ENCODE results near the gene ZNF787.

ZNF787 gene

GRCh38 chr19:56097306-56097705 is 23.8 kb downstream of the ZNF787 start:
- Histone ChIP-seq H3K23ac (ENCODE audit: low read length) (no peak overlapping the region), H2BK120ac (ENCODE audit: insufficient read depth, low read length, poor library complexity) (no peak overlapping the region), H3K14ac (ENCODE audit: low read length) (no peak overlapping the region), H4K91ac (ENCODE audit: low read depth, low read length) (no peak overlapping the region), H2BK12ac (ENCODE audit: low read length) (no peak overlapping the region), H2BK5ac (ENCODE audit: low read depth, low read length, poor library complexity) (no peak overlapping the region), H3K18ac (ENCODE audit: low read length) (no peak overlapping the region), H4K8ac (ENCODE audit: low read depth, low read length) (no peak overlapping the region), H3K4ac (ENCODE audit: low read depth, low read length) (no peak overlapping the region), H3K27ac (ENCODE audit: low read depth, low read length) (no peak overlapping the region), H3K9ac (ENCODE audit: low read length) (no peak overlapping the region), H4K12ac (ENCODE audit: low read depth, low read length) (no peak overlapping the region), H3K36me3 (ENCODE audit: control insufficient read depth in 1 of 2, insufficient read depth in 2 of 2, low read length in 2 of 2) (peaks cover 60 to 66% of the 10 kb centered on the region in 2 experiments), H3K79me1 (ENCODE audit: low read length) (no peaks in the 10 kb centered on the region), H3K27me3 (ENCODE audit: insufficient read depth, low read length) (no peaks in the 10 kb centered on the region), H3K4me2 (ENCODE audit: low read length) (no peak overlapping the region), H2AK5ac (ENCODE audit: low read length) (no peak overlapping the region), H2AFZ (ENCODE audit: insufficient read depth, low read length, poor library complexity) (no peak overlapping the region), H3K4me3 (ENCODE audit: low read depth, low read length) (no peak overlapping the region), H3K9me3 (ENCODE audit: insufficient read depth, low read depth, low read length) (peaks cover 6% of the 10 kb centered on the region), H3K79me2 (ENCODE audit: control insufficient read depth, insufficient read depth, low read length, poor library complexity) (no peaks in the 10 kb centered on the region), H3K4me1 (ENCODE audit: control insufficient read depth in 1 of 2, insufficient read depth in 2 of 2, low read length in 2 of 2) (no peaks in the 10 kb centered on the region)
- WGBS (ENCODE audit: extremely low coverage, insufficient coverage, insufficient read length), result no CpG with 5 or more reads among the region's 23 CpGs
- no peak for DNase-seq

GRCh38 chr19:56096665-56097064 is 24.4 kb downstream of the ZNF787 start:
- no peak overlapping the region for H4K12ac ChIP-seq (ENCODE audit: low read depth, low read length)
- no peak overlapping the region for H3K4me2 ChIP-seq (ENCODE audit: low read length)
- no peak overlapping the region for H3K18ac ChIP-seq (ENCODE audit: low read length)
- no peak overlapping the region for H3K4me3 ChIP-seq (ENCODE audit: low read depth, low read length)
- no peak overlapping the region for H3K27ac ChIP-seq (ENCODE audit: low read depth, low read length)
- no peak overlapping the region for H3K23ac ChIP-seq (ENCODE audit: low read length)
- no peak for DNase-seq
- H3K27me3 ChIP-seq (ENCODE audit: insufficient read depth, low read length), result no peaks in the 10 kb centered on the region
- H4K8ac ChIP-seq (ENCODE audit: low read depth, low read length), result no peak overlapping the region
- H2BK5ac ChIP-seq (ENCODE audit: low read depth, low read length, poor library complexity), result no peak overlapping the region
- no peak overlapping the region for H4K91ac ChIP-seq (ENCODE audit: low read depth, low read length)
- H3K36me3 ChIP-seq (ENCODE audit: control insufficient read depth in 1 of 2, insufficient read depth in 2 of 2, low read length in 2 of 2), result peaks cover 54 to 59% of the 10 kb centered on the region in 2 experiments
- H3K4ac ChIP-seq (ENCODE audit: low read depth, low read length), result no peak overlapping the region
- H3K79me1 ChIP-seq (ENCODE audit: low read length), result no peaks in the 10 kb centered on the region
- H3K4me1 ChIP-seq (ENCODE audit: control insufficient read depth in 1 of 2, insufficient read depth in 2 of 2, low read length in 2 of 2), result no peaks in the 10 kb centered on the region
- no CpG with 5 or more reads among the region's 13 CpGs for WGBS (ENCODE audit: extremely low coverage, insufficient coverage, insufficient read length)
- peaks cover 6% of the 10 kb centered on the region for H3K9me3 ChIP-seq (ENCODE audit: insufficient read depth, low read depth, low read length)
- H2BK12ac ChIP-seq (ENCODE audit: low read length), result no peak overlapping the region
- no peak overlapping the region for H2BK120ac ChIP-seq (ENCODE audit: insufficient read depth, low read length, poor library complexity)
- no peak overlapping the region for H2AFZ ChIP-seq (ENCODE audit: insufficient read depth, low read length, poor library complexity)
- no peaks in the 10 kb centered on the region for H3K79me2 ChIP-seq (ENCODE audit: control insufficient read depth, insufficient read depth, low read length, poor library complexity)
- no peak overlapping the region for H3K14ac ChIP-seq (ENCODE audit: low read length)
- H2AK5ac ChIP-seq (ENCODE audit: low read length), result no peak overlapping the region
- no peak overlapping the region for H3K9ac ChIP-seq (ENCODE audit: low read length)

- Histone ChIP-seq H3K9me3 (ENCODE audit: insufficient read depth, low read depth, low read length) (peaks cover 6% of the 10 kb centered on the region), H2BK120ac (ENCODE audit: insufficient read depth, low read length, poor library complexity) (no peak overlapping the region), H4K12ac (ENCODE audit: low read depth, low read length) (no peak overlapping the region), H4K91ac (ENCODE audit: low read depth, low read length) (no peak overlapping the region), H3K14ac (ENCODE audit: low read length) (no peak overlapping the region), H2BK5ac (ENCODE audit: low read depth, low read length, poor library complexity) (no peak overlapping the region), H3K79me1 (ENCODE audit: low read length) (no peaks in the 10 kb centered on the region), H3K27ac (ENCODE audit: low read depth, low read length) (no peak overlapping the region), H2BK12ac (ENCODE audit: low read length) (no peak overlapping the region), H3K18ac (ENCODE audit: low read length) (no peak overlapping the region), H3K27me3 (ENCODE audit: insufficient read depth, low read length) (no peaks in the 10 kb centered on the region), H3K23ac (ENCODE audit: low read length) (no peak overlapping the region), H3K4me3 (ENCODE audit: low read depth, low read length) (no peak overlapping the region), H3K4ac (ENCODE audit: low read depth, low read length) (no peak overlapping the region), H2AK5ac (ENCODE audit: low read length) (no peak overlapping the region), H3K36me3 (ENCODE audit: control insufficient read depth in 1 of 2, insufficient read depth in 2 of 2, low read length in 2 of 2) (peaks cover 42 to 43% of the 10 kb centered on the region in 2 experiments), H4K8ac (ENCODE audit: low read depth, low read length) (no peak overlapping the region), H3K9ac (ENCODE audit: low read length) (no peak overlapping the region), H2AFZ (ENCODE audit: insufficient read depth, low read length, poor library complexity) (no peak overlapping the region), H3K4me1 (ENCODE audit: control insufficient read depth in 1 of 2, insufficient read depth in 2 of 2, low read length in 2 of 2) (no peaks in the 10 kb centered on the region), H3K79me2 (ENCODE audit: control insufficient read depth, insufficient read depth, low read length, poor library complexity) (no peaks in the 10 kb centered on the region), H3K4me2 (ENCODE audit: low read length) (no peak overlapping the region)
- WGBS (ENCODE audit: extremely low coverage, insufficient coverage, insufficient read length), result no CpG with 5 or more reads among the region's 9 CpGs
- no peak for DNase-seq
Measured at GRCh38 chr19:56094449-56094848, 26.6 kb downstream of the ZNF787 start.

- H3K9me3 ChIP-seq (ENCODE audit: insufficient read depth, low read depth, low read length), result peaks cover 6% of the 10 kb centered on the region
- H4K91ac ChIP-seq (ENCODE audit: low read depth, low read length), result no peak overlapping the region
- H3K4me2 ChIP-seq (ENCODE audit: low read length), result no peak overlapping the region
- peaks cover 43 to 45% of the 10 kb centered on the region in 2 experiments for H3K36me3 ChIP-seq (ENCODE audit: control insufficient read depth in 1 of 2, insufficient read depth in 2 of 2, low read length in 2 of 2)
- no peak overlapping the region for H3K9ac ChIP-seq (ENCODE audit: low read length)
- H2AK5ac ChIP-seq (ENCODE audit: low read length), result no peak overlapping the region
- H2AFZ ChIP-seq (ENCODE audit: insufficient read depth, low read length, poor library complexity), result no peak overlapping the region
- DNase-seq, result no peak
- no peak overlapping the region for H3K14ac ChIP-seq (ENCODE audit: low read length)
- H3K27ac ChIP-seq (ENCODE audit: low read depth, low read length), result no peak overlapping the region
- H3K27me3 ChIP-seq (ENCODE audit: insufficient read depth, low read length), result no peaks in the 10 kb centered on the region
- H2BK5ac ChIP-seq (ENCODE audit: low read depth, low read length, poor library complexity), result no peak overlapping the region
- H2BK12ac ChIP-seq (ENCODE audit: low read length), result no peak overlapping the region
- no peak overlapping the region for H3K4me3 ChIP-seq (ENCODE audit: low read depth, low read length)
- no peaks in the 10 kb centered on the region for H3K79me1 ChIP-seq (ENCODE audit: low read length)
- no peak overlapping the region for H3K23ac ChIP-seq (ENCODE audit: low read length)
- no peak overlapping the region for H4K12ac ChIP-seq (ENCODE audit: low read depth, low read length)
- H3K4me1 ChIP-seq (ENCODE audit: control insufficient read depth in 1 of 2, insufficient read depth in 2 of 2, low read length in 2 of 2), result no peaks in the 10 kb centered on the region
- no peak overlapping the region for H2BK120ac ChIP-seq (ENCODE audit: insufficient read depth, low read length, poor library complexity)
- no CpG with 5 or more reads among the region's 32 CpGs for WGBS (ENCODE audit: extremely low coverage, insufficient coverage, insufficient read length)
- H3K4ac ChIP-seq (ENCODE audit: low read depth, low read length), result peak overlapping the region; percentile 17
- no peaks in the 10 kb centered on the region for H3K79me2 ChIP-seq (ENCODE audit: control insufficient read depth, insufficient read depth, low read length, poor library complexity)
- H3K18ac ChIP-seq (ENCODE audit: low read length), result no peak overlapping the region
- no peak overlapping the region for H4K8ac ChIP-seq (ENCODE audit: low read depth, low read length)
Measured at GRCh38 chr19:56092685-56093631, 28.1 kb downstream of the ZNF787 start.

Data from trophoblast cell (in vitro differentiated cells and primary cell).